ENCODE measurements around the gene SLC5A9.

The SLC5A9 gene

GRCh38 chr1:48227165-48228013 lies 4.9 kb downstream of the SLC5A9 start:
- Histone ChIP-seq H3K9ac (ENCODE audit: low read depth, low read length) (no peak overlapping the region), H3K27me3 (ENCODE audit: control insufficient read depth, insufficient read depth, low read length) (no peaks in the 10 kb centered on the region), H3K4me3 (ENCODE audit: low read depth, low read length) (no peak overlapping the region), H3K9me3 (ENCODE audit: control insufficient read depth, insufficient read depth, low read length) (no peaks in the 10 kb centered on the region), H3K4me1 (ENCODE audit: control insufficient read depth, insufficient read depth, low read length) (no peaks in the 10 kb centered on the region), H3K36me3 (ENCODE audit: control insufficient read depth, insufficient read depth, low read length) (no peaks in the 10 kb centered on the region)

DNA sequence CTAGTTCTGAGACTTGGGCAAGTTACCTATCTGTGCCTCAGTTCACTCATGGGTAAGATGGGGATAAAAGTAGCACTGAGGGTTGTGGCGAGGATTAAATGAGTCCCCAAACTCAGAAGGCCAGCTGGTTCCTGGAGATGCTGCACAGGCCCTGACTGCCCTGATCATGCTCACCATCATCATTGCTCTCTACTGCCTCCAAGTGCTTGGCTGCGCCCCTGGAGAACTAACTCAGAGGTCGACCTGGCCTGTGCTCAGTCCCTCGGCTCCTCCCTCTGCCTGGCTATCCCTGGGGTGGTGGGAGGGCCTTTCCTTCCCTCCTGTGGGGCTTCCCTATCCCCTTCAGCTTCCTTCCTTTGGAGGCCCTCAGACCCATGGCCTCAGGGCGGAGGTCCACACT lies 5.6 kb downstream of the SLC5A9 start:
- Histone ChIP-seq H3K36me3 (ENCODE audit: control insufficient read depth, insufficient read depth, low read length) (no peaks in the 10 kb centered on the region), H3K9me3 (ENCODE audit: control insufficient read depth, insufficient read depth, low read length) (no peaks in the 10 kb centered on the region), H3K4me3 (ENCODE audit: low read depth, low read length) (no peak overlapping the region), H3K9ac (ENCODE audit: low read depth, low read length) (no peak overlapping the region), H3K27me3 (ENCODE audit: control insufficient read depth, insufficient read depth, low read length) (no peaks in the 10 kb centered on the region), H3K4me1 (ENCODE audit: control insufficient read depth, insufficient read depth, low read length) (no peaks in the 10 kb centered on the region)

DNA sequence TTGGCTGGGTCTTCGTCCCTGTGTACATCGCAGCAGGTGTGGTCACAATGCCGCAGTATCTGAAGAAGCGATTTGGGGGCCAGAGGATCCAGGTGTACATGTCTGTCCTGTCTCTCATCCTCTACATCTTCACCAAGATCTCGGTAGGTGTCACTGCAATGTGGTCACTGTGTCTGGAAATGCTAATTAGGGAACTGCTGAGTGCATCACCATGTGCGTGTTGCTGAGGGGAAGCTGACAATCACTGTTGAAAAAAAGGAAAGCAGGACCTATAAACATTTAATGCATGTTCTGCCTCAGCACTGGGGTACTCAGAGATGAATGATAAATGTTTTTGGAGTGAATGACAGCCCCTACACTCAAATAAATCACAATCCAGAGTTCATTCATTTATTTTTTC lies 6.8 kb downstream of the SLC5A9 start:
- Histone ChIP-seq H3K36me3 (ENCODE audit: control insufficient read depth, insufficient read depth, low read length) (no peaks in the 10 kb centered on the region), H3K4me3 (ENCODE audit: low read depth, low read length) (no peak overlapping the region), H3K27me3 (ENCODE audit: control insufficient read depth, insufficient read depth, low read length) (no peaks in the 10 kb centered on the region), H3K9ac (ENCODE audit: low read depth, low read length) (no peak overlapping the region), H3K4me1 (ENCODE audit: control insufficient read depth, insufficient read depth, low read length) (no peaks in the 10 kb centered on the region), H3K9me3 (ENCODE audit: control insufficient read depth, insufficient read depth, low read length) (no peaks in the 10 kb centered on the region)

DNA sequence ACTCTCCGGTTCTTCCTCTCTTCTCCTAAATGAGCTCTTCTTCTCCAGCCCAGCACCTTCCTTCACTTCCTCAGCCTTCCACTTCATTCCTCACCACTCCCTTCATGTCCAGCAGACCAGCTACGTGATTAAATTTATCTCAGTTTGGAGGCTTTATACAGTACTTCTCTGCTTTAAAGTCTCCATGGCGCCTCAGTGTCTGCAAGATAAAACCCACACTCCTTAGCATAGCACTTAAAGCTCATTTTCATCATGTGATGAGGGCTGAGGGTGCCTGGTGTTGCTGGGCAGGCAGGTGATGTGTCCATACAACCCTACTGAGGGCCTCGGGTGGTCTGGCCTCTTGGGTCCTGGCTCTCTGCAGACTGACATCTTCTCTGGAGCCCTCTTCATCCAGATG lies 7.7 kb downstream of the SLC5A9 start:
- no peak overlapping the region for H3K4me3 ChIP-seq (ENCODE audit: low read depth, low read length)
- H3K4me1 ChIP-seq (ENCODE audit: control insufficient read depth, insufficient read depth, low read length), result no peaks in the 10 kb centered on the region
- no peaks in the 10 kb centered on the region for H3K36me3 ChIP-seq (ENCODE audit: control insufficient read depth, insufficient read depth, low read length)
- H3K9ac ChIP-seq (ENCODE audit: low read depth, low read length), result no peak overlapping the region
- H3K27me3 ChIP-seq (ENCODE audit: control insufficient read depth, insufficient read depth, low read length), result no peaks in the 10 kb centered on the region
- H3K9me3 ChIP-seq (ENCODE audit: control insufficient read depth, insufficient read depth, low read length), result no peaks in the 10 kb centered on the region

GRCh38 chr1:48232722-48233121 lies 10.2 kb downstream of the SLC5A9 start:
- H3K9me3 ChIP-seq (ENCODE audit: control insufficient read depth, insufficient read depth, low read length), result no peaks in the 10 kb centered on the region

DNA sequence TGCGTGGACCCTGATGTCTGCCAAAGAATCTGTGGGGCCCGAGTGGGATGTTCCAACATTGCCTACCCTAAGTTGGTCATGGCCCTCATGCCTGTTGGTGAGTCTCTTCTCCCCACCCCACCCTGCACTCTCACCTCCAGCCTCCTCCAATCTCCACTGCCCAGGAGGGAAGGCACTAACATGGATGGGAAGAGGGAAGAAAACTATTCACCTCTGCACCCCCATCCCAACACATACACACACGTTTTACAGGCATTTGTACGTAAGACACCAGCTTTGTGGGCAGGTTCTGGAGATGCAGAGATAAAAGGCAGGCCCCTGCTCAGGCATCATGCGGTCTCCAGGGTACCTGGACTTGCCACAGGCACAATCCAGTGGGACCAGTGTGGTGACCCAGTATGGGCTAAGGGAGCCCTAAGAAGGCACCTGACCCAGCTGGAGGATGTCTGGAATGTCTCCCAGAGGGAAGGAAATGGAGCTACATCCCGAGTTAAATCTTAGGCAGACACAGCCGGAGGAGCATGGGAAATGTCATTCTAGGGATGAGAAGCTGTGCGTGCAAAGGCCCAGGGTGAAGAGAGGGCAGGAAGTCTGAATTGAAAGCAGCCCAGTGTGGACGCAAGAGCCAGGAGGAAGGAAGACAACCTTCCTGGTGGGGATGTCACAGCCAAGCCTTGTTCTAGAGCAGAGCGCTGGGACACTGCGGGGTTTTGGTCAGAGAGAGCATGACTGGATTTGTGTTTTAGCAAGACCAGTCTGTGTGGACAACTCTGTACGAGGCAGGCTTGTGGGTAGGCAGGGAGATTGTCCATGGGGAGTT lies 11.4 kb downstream of the SLC5A9 start:
- H3K4me3 ChIP-seq (ENCODE audit: low read depth, low read length), result no peak overlapping the region
- no peaks in the 10 kb centered on the region for H3K27me3 ChIP-seq (ENCODE audit: control insufficient read depth, insufficient read depth, low read length)
- no peaks in the 10 kb centered on the region for H3K4me1 ChIP-seq (ENCODE audit: control insufficient read depth, insufficient read depth, low read length)
- no peaks in the 10 kb centered on the region for H3K36me3 ChIP-seq (ENCODE audit: control insufficient read depth, insufficient read depth, low read length)
- no peaks in the 10 kb centered on the region for H3K9me3 ChIP-seq (ENCODE audit: control insufficient read depth, insufficient read depth, low read length)
- H3K9ac ChIP-seq (ENCODE audit: low read depth, low read length), result no peak overlapping the region

More at GRCh38 chr1:48232722-48233121, 10.2 kb downstream of the SLC5A9 start:
- Histone ChIP-seq H3K4me3 (ENCODE audit: low read depth, low read length) (no peak overlapping the region), H3K36me3 (ENCODE audit: control insufficient read depth, insufficient read depth, low read length) (no peaks in the 10 kb centered on the region), H3K4me1 (ENCODE audit: control insufficient read depth, insufficient read depth, low read length) (no peaks in the 10 kb centered on the region), H3K27me3 (ENCODE audit: control insufficient read depth, insufficient read depth, low read length) (no peaks in the 10 kb centered on the region), H3K9ac (ENCODE audit: low read depth, low read length) (no peak overlapping the region)

- no peaks in the 10 kb centered on the region for H3K27me3 ChIP-seq (ENCODE audit: control insufficient read depth, insufficient read depth, low read length)
- no peaks in the 10 kb centered on the region for H3K4me1 ChIP-seq (ENCODE audit: control insufficient read depth, insufficient read depth, low read length)
- no peaks in the 10 kb centered on the region for H3K9me3 ChIP-seq (ENCODE audit: control insufficient read depth, insufficient read depth, low read length)
- no peak overlapping the region for H3K9ac ChIP-seq (ENCODE audit: low read depth, low read length)
- no peaks in the 10 kb centered on the region for H3K36me3 ChIP-seq (ENCODE audit: control insufficient read depth, insufficient read depth, low read length)
- no peak overlapping the region for H3K4me3 ChIP-seq (ENCODE audit: low read depth, low read length)
Measured at GRCh38 chr1:48235652-48236051, 13.1 kb downstream of the SLC5A9 start.

- no peaks in the 10 kb centered on the region for H3K36me3 ChIP-seq (ENCODE audit: control insufficient read depth, insufficient read depth, low read length)
- H3K4me1 ChIP-seq (ENCODE audit: control insufficient read depth, insufficient read depth, low read length), result no peaks in the 10 kb centered on the region
- H3K9me3 ChIP-seq (ENCODE audit: control insufficient read depth, insufficient read depth, low read length), result no peaks in the 10 kb centered on the region
- no peak overlapping the region for H3K4me3 ChIP-seq (ENCODE audit: low read depth, low read length)
- no peak overlapping the region for H3K9ac ChIP-seq (ENCODE audit: low read depth, low read length)
- H3K27me3 ChIP-seq (ENCODE audit: control insufficient read depth, insufficient read depth, low read length), result no peaks in the 10 kb centered on the region
Measured at GRCh38 chr1:48236716-48237470, 14.4 kb downstream of the SLC5A9 start.

DNA sequence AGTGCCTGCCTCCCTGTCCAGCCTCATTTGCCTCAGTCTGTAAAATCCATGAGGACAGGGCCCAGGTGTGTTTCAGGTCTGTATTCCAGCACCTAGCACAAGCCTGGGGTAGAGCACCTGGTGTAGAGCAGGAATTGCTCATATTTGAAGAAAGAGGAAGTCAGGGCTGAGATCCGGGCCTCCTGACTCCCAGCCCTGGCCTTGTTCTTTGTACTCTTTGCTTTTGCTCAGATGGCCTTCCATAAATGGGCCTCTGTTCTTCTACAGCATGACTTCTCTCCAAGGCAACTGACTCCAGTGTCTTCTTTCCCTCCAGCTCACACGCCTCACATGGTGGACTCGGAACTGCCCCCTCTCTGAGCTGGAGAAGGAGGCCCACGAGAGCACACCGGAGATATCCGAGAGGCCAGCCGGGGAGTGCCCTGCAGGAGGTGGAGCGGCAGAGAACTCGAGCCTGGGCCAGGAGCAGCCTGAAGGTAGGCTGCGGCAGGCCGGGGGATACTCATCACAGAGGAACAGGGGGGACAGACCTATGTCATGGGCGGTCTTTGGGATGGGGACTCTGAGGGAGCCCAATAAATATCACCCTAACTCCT lies 19.7 kb downstream of the SLC5A9 start:
- Histone ChIP-seq H3K9ac (ENCODE audit: low read depth, low read length) (no peak overlapping the region), H3K27me3 (ENCODE audit: control insufficient read depth, insufficient read depth, low read length) (no peaks in the 10 kb centered on the region), H3K36me3 (ENCODE audit: control insufficient read depth, insufficient read depth, low read length) (no peaks in the 10 kb centered on the region)

GRCh38 chr1:48245106-48245505 lies 22.6 kb downstream of the SLC5A9 start:
- no peak overlapping the region for H3K4me3 ChIP-seq (ENCODE audit: low read depth, low read length)
- no peaks in the 10 kb centered on the region for H3K36me3 ChIP-seq (ENCODE audit: control insufficient read depth, insufficient read depth, low read length)
- H3K9ac ChIP-seq (ENCODE audit: low read depth, low read length), result no peak overlapping the region
- H3K9me3 ChIP-seq (ENCODE audit: control insufficient read depth, insufficient read depth, low read length), result no peaks in the 10 kb centered on the region
- H3K4me1 ChIP-seq (ENCODE audit: control insufficient read depth, insufficient read depth, low read length), result no peaks in the 10 kb centered on the region
- no peaks in the 10 kb centered on the region for H3K27me3 ChIP-seq (ENCODE audit: control insufficient read depth, insufficient read depth, low read length)

More for the DNA sequence above, 19.7 kb downstream of the SLC5A9 start:
- Histone ChIP-seq H3K9me3 (ENCODE audit: control insufficient read depth, insufficient read depth, low read length) (no peaks in the 10 kb centered on the region), H3K4me1 (ENCODE audit: control insufficient read depth, insufficient read depth, low read length) (no peaks in the 10 kb centered on the region), H3K4me3 (ENCODE audit: low read depth, low read length) (no peak overlapping the region)

DNA sequence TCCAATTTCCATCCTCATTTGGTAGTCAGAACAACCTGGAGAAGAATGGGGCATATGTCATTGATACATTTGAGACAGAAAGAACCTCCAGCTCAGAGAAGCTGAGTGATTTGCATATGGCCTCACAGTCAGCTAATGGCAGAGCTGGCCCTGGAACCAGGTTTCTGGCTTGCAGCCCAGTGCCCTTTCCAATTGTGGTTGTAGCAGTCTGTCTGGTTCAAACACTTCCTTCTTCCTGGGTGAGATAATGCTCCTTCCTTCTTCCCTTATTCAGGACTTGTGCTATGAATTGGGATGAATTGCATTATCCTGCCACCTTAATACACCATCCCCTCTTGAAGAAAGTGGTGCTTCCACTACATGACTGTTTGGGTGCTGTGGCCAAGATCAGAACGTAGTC lies 24.2 kb downstream of the SLC5A9 start:
- no peaks in the 10 kb centered on the region for H3K9me3 ChIP-seq (ENCODE audit: control insufficient read depth, insufficient read depth, low read length)
- no peaks in the 10 kb centered on the region for H3K27me3 ChIP-seq (ENCODE audit: control insufficient read depth, insufficient read depth, low read length)
- H3K4me1 ChIP-seq (ENCODE audit: control insufficient read depth, insufficient read depth, low read length), result no peaks in the 10 kb centered on the region
- no peaks in the 10 kb centered on the region for H3K36me3 ChIP-seq (ENCODE audit: control insufficient read depth, insufficient read depth, low read length)
- H3K9ac ChIP-seq (ENCODE audit: low read depth, low read length), result no peak overlapping the region
- no peak overlapping the region for H3K4me3 ChIP-seq (ENCODE audit: low read depth, low read length)

All from iPS-15b (cell line).